ENCODE results near the gene PBX1. TPM values are rescaled to one million over a fixed set of nuclear protein-coding genes. Genes with fewer than 3 reads are reported as not detected.

The PBX1 gene
- total and polyA plus RNA-seq, 2 donors (not counting 3 experiments of a cell fraction or from before 2014, with no cell fraction given) = 10.7 to 24.1 TPM

GRCh38 chr1:164736137-164736536 is 177.2 kb downstream of the PBX1 start:
- Histone ChIP-seq H3K27me3 (ENCODE audit: control insufficient read depth in 2 of 2, insufficient read depth in 2 of 2, low read length in 2 of 2) (no peaks in the 10 kb centered on the region), H3K4me3 (replicated peaks in 1 of 3; ENCODE audit: insufficient read depth in 1 of 3, low read depth in 1 of 3, low read length in 3 of 3) (no peak overlapping the region), H3K4me1 (ENCODE audit: control insufficient read depth, extremely low read depth, insufficient read depth, low read length) (no peaks in the 10 kb centered on the region), H3K9ac (replicated peaks; ENCODE audit: extremely low read depth, insufficient read depth, low read length) (no peak overlapping the region), H2AFZ (ENCODE audit: low read depth, low read length) (no peak overlapping the region), H4K20me1 (replicated peaks; ENCODE audit: control insufficient read depth, extremely low read depth, insufficient read depth, low read length) (no peaks in the 10 kb centered on the region), H3K4me2 (ENCODE audit: insufficient read depth, low read length) (no peak overlapping the region), H3K36me3 (ENCODE audit: control insufficient read depth in 2 of 2, extremely low read depth in 1 of 2, insufficient read depth in 2 of 2, low read length in 2 of 2) (no peaks in the 10 kb centered on the region), H3K27ac (ENCODE audit: insufficient read depth, low read depth, low read length) (no peak overlapping the region), H3K9me1 (replicated peaks; ENCODE audit: control insufficient read depth, extremely low read depth, insufficient read depth, low read length) (no peaks in the 10 kb centered on the region), H3K9me3 (replicated peaks; ENCODE audit: control insufficient read depth, insufficient read depth, low read length) (no peaks in the 10 kb centered on the region), H3K79me2 (ENCODE audit: control insufficient read depth, insufficient read depth, low read length) (no peaks in the 10 kb centered on the region)
- no TSS peak for BruUV-seq (replicated peaks)
- intact Hi-C loops (cut with micrococcal nuclease) = no loop called here
- DNase-seq (ENCODE audit: low read depth, low spot score) (no peak), FAIRE-seq (no peak)
- TF ChIP-seq POLR2A (IDR thresholded peaks at IDR 0.05; ENCODE audit: low read depth, low read length) = no peak
- no peak for TF ChIP-seq MYC (IDR thresholded peaks at IDR 0.05; ENCODE audit: low read depth, low read length)
- TF ChIP-seq POLR2AphosphoS5 (IDR thresholded peaks at IDR 0.05; ENCODE audit: insufficient read depth, low read depth, low read length) = no peak
- TF ChIP-seq GATA2 (IDR thresholded peaks at IDR 0.05; ENCODE audit: insufficient read depth, insufficient read length, low read depth, low read length) = no peak
- no peak for TF ChIP-seq CTCF (IDR thresholded peaks at IDR 0.05; ENCODE audit: extremely low read depth in 1 of 2, insufficient read depth in 1 of 2, low read depth in 1 of 2, low read length in 2 of 2)
- TF ChIP-seq FOS (IDR thresholded peaks at IDR 0.05; ENCODE audit: borderline replicate concordance, insufficient read depth, low read length) = no peak
- CTCF ChIA-PET = interaction anchor here (1.8 kb wide), 1 partner anchor 10 kb away, joined by 4 read pairs; no protein-coding TSS in a partner anchor
- POLR2A ChIA-PET = interaction anchor here (0.6 kb wide), 1 partner anchor 46 kb away, joined by 3 read pairs; no protein-coding TSS in a partner anchor
- dilution Hi-C loops (cut with MboI; ENCODE audit: extremely low pct_ligation_motif_present, low sequenced_read_pairs) = no loop called here

DNA sequence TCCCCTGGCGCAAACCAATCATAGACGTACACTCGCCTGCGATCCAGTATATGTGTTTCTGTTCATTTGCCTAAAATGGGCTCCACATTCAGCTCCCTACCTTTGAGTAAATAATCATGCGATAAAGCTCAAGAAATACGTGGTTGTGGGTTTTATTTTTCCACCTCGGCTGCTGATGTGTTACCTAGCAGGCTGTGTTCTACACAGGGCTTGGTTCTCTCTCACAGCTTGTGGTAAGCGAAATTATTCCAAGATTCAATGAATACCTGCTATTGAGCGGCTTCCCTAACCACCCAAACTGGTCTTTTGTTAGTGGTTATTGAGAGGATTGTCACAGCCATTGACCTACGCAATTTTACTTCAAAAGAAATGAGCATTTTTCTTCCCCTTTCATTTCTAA is 180.2 kb downstream of the PBX1 start:
- H3K4me3 ChIP-seq (replicated peaks in 1 of 3; ENCODE audit: insufficient read depth in 1 of 3, low read depth in 1 of 3, low read length in 3 of 3) = no peak overlapping the region
- intact Hi-C loops (cut with micrococcal nuclease) = no loop called here
- FAIRE-seq (no peak), DNase-seq (ENCODE audit: low read depth, low spot score) (no peak)
- POLR2A ChIA-PET = interaction anchor here (1.1 kb wide), 1 partner anchor 20 kb away, joined by 3 read pairs; no protein-coding TSS in a partner anchor
- dilution Hi-C loops (cut with MboI; ENCODE audit: extremely low pct_ligation_motif_present, low sequenced_read_pairs) = no loop called here
- CTCF ChIA-PET = interaction anchor here (0.9 kb wide), 1 partner anchor 11 kb away, joined by 3 read pairs; no protein-coding TSS in a partner anchor
- H3K27ac ChIP-seq (ENCODE audit: insufficient read depth, low read depth, low read length) = no peak overlapping the region
- H3K36me3 ChIP-seq (ENCODE audit: control insufficient read depth in 2 of 2, extremely low read depth in 1 of 2, insufficient read depth in 2 of 2, low read length in 2 of 2) = no peaks in the 10 kb centered on the region
- H3K9me1 ChIP-seq (replicated peaks; ENCODE audit: control insufficient read depth, extremely low read depth, insufficient read depth, low read length) = no peaks in the 10 kb centered on the region
- H3K9me3 ChIP-seq (replicated peaks; ENCODE audit: control insufficient read depth, insufficient read depth, low read length) = no peaks in the 10 kb centered on the region
- no TSS peak for BruUV-seq (replicated peaks)
- no peak overlapping the region for H2AFZ ChIP-seq (ENCODE audit: low read depth, low read length)
- no peaks in the 10 kb centered on the region for H3K79me2 ChIP-seq (ENCODE audit: control insufficient read depth, insufficient read depth, low read length)
- H4K20me1 ChIP-seq (replicated peaks; ENCODE audit: control insufficient read depth, extremely low read depth, insufficient read depth, low read length) = no peaks in the 10 kb centered on the region
- H3K4me1 ChIP-seq (ENCODE audit: control insufficient read depth, extremely low read depth, insufficient read depth, low read length) = no peaks in the 10 kb centered on the region
- H3K4me2 ChIP-seq (ENCODE audit: insufficient read depth, low read length) = no peak overlapping the region
- no peaks in the 10 kb centered on the region for H3K27me3 ChIP-seq (ENCODE audit: control insufficient read depth in 2 of 2, insufficient read depth in 2 of 2, low read length in 2 of 2)
- no peak overlapping the region for H3K9ac ChIP-seq (replicated peaks; ENCODE audit: extremely low read depth, insufficient read depth, low read length)
- TF ChIP-seq CTCF (IDR thresholded peaks at IDR 0.05; ENCODE audit: extremely low read depth in 1 of 2, insufficient read depth in 1 of 2, low read depth in 1 of 2, low read length in 2 of 2) (no peak), MYC (IDR thresholded peaks at IDR 0.05; ENCODE audit: low read depth, low read length) (no peak), EZH2 (IDR thresholded peaks at IDR 0.05; ENCODE audit: borderline replicate concordance, low read depth, low read length, severe bottlenecking) (no peak), POLR2A (IDR thresholded peaks at IDR 0.05; ENCODE audit: low read depth, low read length) (no peak), JUN (IDR thresholded peaks at IDR 0.05; ENCODE audit: borderline replicate concordance, insufficient read depth, insufficient read length, low read depth) (no peak), MAX (IDR thresholded peaks at IDR 0.05; ENCODE audit: insufficient read depth, insufficient read length) (no peak), GATA2 (IDR thresholded peaks at IDR 0.05; ENCODE audit: insufficient read depth, insufficient read length, low read depth, low read length) (no peak), POLR2AphosphoS5 (IDR thresholded peaks at IDR 0.05; ENCODE audit: insufficient read depth, low read depth, low read length) (no peak), FOS (IDR thresholded peaks at IDR 0.05; ENCODE audit: borderline replicate concordance, insufficient read depth, low read length) (no peak)
